Tibial nerve (tissue), 3 donors: Measurements from ENCODE around the gene CDH4.

Source experiments
- POLR2A ChIP-seq, 2 donors: fragments of 450-650 bp; IDR thresholded peaks; one replicate each; pipeline ENCODE4 v1.6.1; 2017; ENCODE audit warnings: antibody characterized with exemption in 2 of 2, mild to moderate bottlenecking in 2 of 2, moderate library complexity in 2 of 2
- TF ChIP-seq, protein P1 (sequence below), 5 experiments: fragments of 200-600 bp in 3 of 5; fragments of 450-650 bp in 2 of 5; sonication (generic) in 3 of 5; IDR thresholded peaks; one replicate each; pipeline ENCODE4 v1.5.1; 2016 to 2019; ENCODE audit warnings: antibody characterized with exemption in 5 of 5, mild to moderate bottlenecking in 3 of 5, moderate library complexity in 2 of 5

DNA sequence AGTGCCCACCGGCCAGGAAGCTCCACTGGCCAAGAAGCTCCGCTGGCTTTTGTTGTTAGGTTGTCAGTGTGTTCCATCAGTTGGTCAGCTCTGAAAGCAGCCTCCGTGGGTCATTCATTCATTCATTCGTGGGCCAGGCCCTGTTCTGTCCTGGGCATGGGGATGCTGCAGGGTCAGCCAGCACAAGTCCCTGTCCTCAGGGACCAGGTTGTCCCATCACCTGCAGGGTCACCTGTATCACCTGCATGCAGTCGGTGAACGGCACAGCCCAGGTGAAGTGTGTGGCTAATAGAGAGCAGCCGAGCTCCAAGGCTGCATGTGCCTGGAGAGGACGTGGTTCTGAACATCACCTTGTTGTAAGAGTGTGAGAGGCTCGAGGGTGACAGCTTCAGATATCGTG lies 403.5 kb downstream of the CDH4 start:
- TF ChIP-seq, protein P1, sequence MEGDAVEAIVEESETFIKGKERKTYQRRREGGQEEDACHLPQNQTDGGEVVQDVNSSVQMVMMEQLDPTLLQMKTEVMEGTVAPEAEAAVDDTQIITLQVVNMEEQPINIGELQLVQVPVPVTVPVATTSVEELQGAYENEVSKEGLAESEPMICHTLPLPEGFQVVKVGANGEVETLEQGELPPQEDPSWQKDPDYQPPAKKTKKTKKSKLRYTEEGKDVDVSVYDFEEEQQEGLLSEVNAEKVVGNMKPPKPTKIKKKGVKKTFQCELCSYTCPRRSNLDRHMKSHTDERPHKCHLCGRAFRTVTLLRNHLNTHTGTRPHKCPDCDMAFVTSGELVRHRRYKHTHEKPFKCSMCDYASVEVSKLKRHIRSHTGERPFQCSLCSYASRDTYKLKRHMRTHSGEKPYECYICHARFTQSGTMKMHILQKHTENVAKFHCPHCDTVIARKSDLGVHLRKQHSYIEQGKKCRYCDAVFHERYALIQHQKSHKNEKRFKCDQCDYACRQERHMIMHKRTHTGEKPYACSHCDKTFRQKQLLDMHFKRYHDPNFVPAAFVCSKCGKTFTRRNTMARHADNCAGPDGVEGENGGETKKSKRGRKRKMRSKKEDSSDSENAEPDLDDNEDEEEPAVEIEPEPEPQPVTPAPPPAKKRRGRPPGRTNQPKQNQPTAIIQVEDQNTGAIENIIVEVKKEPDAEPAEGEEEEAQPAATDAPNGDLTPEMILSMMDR (IDR thresholded peaks at IDR 0.05), result no peak
- no peak for TF ChIP-seq POLR2A (IDR thresholded peaks at IDR 0.05)
